Chondrocyte (in vitro differentiated cells): ENCODE measurements around the gene CDKL2. TPM values are rescaled to one million over a fixed set of nuclear protein-coding genes. Genes with fewer than 3 reads are reported as not detected.

Experiments used
- DNase-seq: peaks from one replicate; pipeline ENCODE4 v3.0.0; 2021; ENCODE audit warnings: mixed read lengths, low spot score
- H3K27ac Mint-ChIP-seq: one replicate; pipeline ENCODE4 v1.8.0; 2021; ENCODE audit warnings: mild to moderate bottlenecking, moderate library complexity, mixed read lengths; ENCODE audit not compliant: unreplicated experiment
- H3K27me3 Mint-ChIP-seq: 2 replicates; pipeline ENCODE4 v1.8.0; 2021; ENCODE audit warnings: low read depth, mixed read lengths
- H3K36me3 Mint-ChIP-seq: 2 replicates; pipeline ENCODE4 v1.8.0; 2021; ENCODE audit warnings: low read depth, mixed read lengths
- H3K4me1 Mint-ChIP-seq: 2 replicates; pipeline ENCODE4 v1.8.0; 2021; ENCODE audit warnings: low read depth, mild to moderate bottlenecking, mixed read lengths
- H3K4me3 Mint-ChIP-seq: one replicate; pipeline ENCODE4 v1.8.0; 2021; ENCODE audit warnings: mild to moderate bottlenecking, moderate library complexity, mixed read lengths; ENCODE audit not compliant: unreplicated experiment
- H3K9me3 Mint-ChIP-seq: 2 replicates; pipeline ENCODE4 v1.8.0; 2021; ENCODE audit warnings: low read depth, mixed read lengths
- CTCF ChIP-seq: fragments of 200-600 bp; sonication (generic); IDR thresholded peaks from 2 replicates; pipeline ENCODE4 v1.5.0; 2021; ENCODE audit warnings: antibody characterized with exemption, mild to moderate bottlenecking, moderate library complexity
- total RNA-seq: library from RNA; stranded (reverse); gene quantifications from 3 replicates; pipeline ENCODE4 v1.2.1, GENCODE V29; 2021

The CDKL2 gene
- total RNA-seq, 1 donor from 2014 or later, result 4.2 TPM

- H3K9me3 Mint-ChIP-seq, result peaks cover 8% of the 10 kb centered on the region
- H3K27me3 Mint-ChIP-seq, result no peaks in the 10 kb centered on the region
- peaks cover 8% of the 10 kb centered on the region for H3K36me3 Mint-ChIP-seq
- no peaks in the 10 kb centered on the region for H3K4me1 Mint-ChIP-seq
- no peak overlapping the region for H3K4me3 Mint-ChIP-seq
- no peak overlapping the region for H3K27ac Mint-ChIP-seq
- no peak for DNase-seq
- TF ChIP-seq CTCF, result no peak
These were observed 18.0 kb downstream of the CDKL2 start for GRCh38 chr4:75612306-75612705.

DNA sequence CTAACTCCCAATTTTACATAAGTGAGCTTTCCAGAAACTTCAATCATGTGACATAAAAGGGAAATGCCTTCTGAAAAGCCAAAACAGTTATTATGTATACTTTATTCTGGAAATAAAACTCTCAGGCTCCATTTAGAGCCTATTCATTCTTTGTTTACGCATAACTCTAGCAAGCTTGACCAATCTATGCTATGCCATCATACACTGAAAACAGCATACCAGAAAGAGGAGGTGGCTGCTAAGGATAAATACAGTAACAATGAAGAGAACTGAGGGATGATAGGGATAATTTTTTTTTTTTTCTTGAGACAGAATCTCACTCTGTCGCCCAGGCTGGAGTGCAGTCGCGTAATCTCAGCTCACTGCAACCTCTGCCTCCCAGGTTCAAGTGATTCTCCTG is 24.4 kb downstream of the CDKL2 start:
- no peak for DNase-seq
- H3K27ac Mint-ChIP-seq, result no peak overlapping the region
- no peaks in the 10 kb centered on the region for H3K4me1 Mint-ChIP-seq
- H3K9me3 Mint-ChIP-seq, result no peaks in the 10 kb centered on the region
- H3K36me3 Mint-ChIP-seq, result peaks cover 2% of the 10 kb centered on the region
- no peak for TF ChIP-seq CTCF
- no peak overlapping the region for H3K4me3 Mint-ChIP-seq
- no peaks in the 10 kb centered on the region for H3K27me3 Mint-ChIP-seq

- Mint-ChIP-seq H3K4me1 (peaks cover 5% of the 10 kb centered on the region), H3K4me3 (no peak overlapping the region), H3K36me3 (peaks cover 2% of the 10 kb centered on the region), H3K27me3 (no peaks in the 10 kb centered on the region), H3K9me3 (no peaks in the 10 kb centered on the region), H3K27ac (no peak overlapping the region)
- DNase-seq, result no peak
- no peak for TF ChIP-seq CTCF
These were observed 30.7 kb downstream of the CDKL2 start for GRCh38 chr4:75599647-75600046.

GRCh38 chr4:75598390-75598789 is 31.9 kb downstream of the CDKL2 start:
- Mint-ChIP-seq H3K4me1 (peaks cover 5% of the 10 kb centered on the region), H3K4me3 (no peak overlapping the region), H3K27me3 (no peaks in the 10 kb centered on the region), H3K9me3 (no peaks in the 10 kb centered on the region), H3K27ac (no peak overlapping the region), H3K36me3 (peaks cover 2% of the 10 kb centered on the region)
- no peak for DNase-seq
- no peak for TF ChIP-seq CTCF

GRCh38 chr4:75596061-75596460 is 34.3 kb downstream of the CDKL2 start:
- H3K9me3 Mint-ChIP-seq, result no peaks in the 10 kb centered on the region
- no peak for TF ChIP-seq CTCF
- H3K4me1 Mint-ChIP-seq, result peaks cover 5% of the 10 kb centered on the region
- H3K27me3 Mint-ChIP-seq, result no peaks in the 10 kb centered on the region
- peaks cover 2% of the 10 kb centered on the region for H3K36me3 Mint-ChIP-seq
- H3K27ac Mint-ChIP-seq, result no peak overlapping the region
- no peak for DNase-seq
- H3K4me3 Mint-ChIP-seq, result no peak overlapping the region
